Neutrophil (primary cell): ENCODE measurements around the gene RFC5.

Experiments
- H3K27ac ChIP-seq: fragments of 200-600 bp; sonication (generic); 2 replicates; pipeline ENCODE4 v1.5.1; 2016; ENCODE audit warnings: mild to moderate bottlenecking, moderate library complexity
- H3K27me3 ChIP-seq: fragments of 200-600 bp; sonication (generic); 2 replicates; pipeline ENCODE4 v1.6.0; 2016; ENCODE audit warnings: mild to moderate bottlenecking
- H3K36me3 ChIP-seq: fragments of 200-600 bp; sonication (generic); 2 replicates; pipeline ENCODE4 v1.5.1; 2017
- H3K4me1 ChIP-seq, 2 experiments: fragments of 200-600 bp in 1 of 2; sonication (generic) in 1 of 2; 1 replicate in 1 of 2; 2 replicates in 1 of 2; pipeline versions ENCODE4 v1.5.1 to v1.6.1; 2013 to 2016; ENCODE audit warnings: low read depth in 1 of 2, low read length in 1 of 2, mild to moderate bottlenecking in 1 of 2, moderate library complexity in 1 of 2; ENCODE audit not compliant: control insufficient read depth in 1 of 2, insufficient read depth in 1 of 2
- H3K4me3 ChIP-seq, 2 experiments: fragments of 200-600 bp in 1 of 2; sonication (generic) in 1 of 2; 1 replicate in 1 of 2; 2 replicates in 1 of 2; pipeline ENCODE4 v1.5.1; 2013 to 2016; ENCODE audit warnings: low read depth in 1 of 2, low read length in 1 of 2, mild to moderate bottlenecking in 1 of 2, moderate library complexity in 1 of 2
- H3K9me3 ChIP-seq: fragments of 200-600 bp; sonication (generic); 2 replicates; pipeline ENCODE4 v1.5.1; 2016
- TF ChIP-seq, protein P1 (sequence below): fragments of 200-600 bp; sonication (generic); IDR thresholded peaks from 2 replicates; pipeline ENCODE4 v1.5.1; 2016; ENCODE audit warnings: antibody characterized with exemption

Gene RFC5

GRCh38 chr12:118032188-118032587, 15.7 kb downstream of the RFC5 start:
- no peaks in the 10 kb centered on the region for H3K27me3 ChIP-seq
- no peak overlapping the region for H3K27ac ChIP-seq
- H3K36me3 ChIP-seq = peaks cover 96% of the 10 kb centered on the region
- no peaks in the 10 kb centered on the region for H3K4me1 ChIP-seq
- H3K9me3 ChIP-seq = no peaks in the 10 kb centered on the region
- H3K4me3 ChIP-seq = no peak overlapping the region
- TF ChIP-seq, protein P1, sequence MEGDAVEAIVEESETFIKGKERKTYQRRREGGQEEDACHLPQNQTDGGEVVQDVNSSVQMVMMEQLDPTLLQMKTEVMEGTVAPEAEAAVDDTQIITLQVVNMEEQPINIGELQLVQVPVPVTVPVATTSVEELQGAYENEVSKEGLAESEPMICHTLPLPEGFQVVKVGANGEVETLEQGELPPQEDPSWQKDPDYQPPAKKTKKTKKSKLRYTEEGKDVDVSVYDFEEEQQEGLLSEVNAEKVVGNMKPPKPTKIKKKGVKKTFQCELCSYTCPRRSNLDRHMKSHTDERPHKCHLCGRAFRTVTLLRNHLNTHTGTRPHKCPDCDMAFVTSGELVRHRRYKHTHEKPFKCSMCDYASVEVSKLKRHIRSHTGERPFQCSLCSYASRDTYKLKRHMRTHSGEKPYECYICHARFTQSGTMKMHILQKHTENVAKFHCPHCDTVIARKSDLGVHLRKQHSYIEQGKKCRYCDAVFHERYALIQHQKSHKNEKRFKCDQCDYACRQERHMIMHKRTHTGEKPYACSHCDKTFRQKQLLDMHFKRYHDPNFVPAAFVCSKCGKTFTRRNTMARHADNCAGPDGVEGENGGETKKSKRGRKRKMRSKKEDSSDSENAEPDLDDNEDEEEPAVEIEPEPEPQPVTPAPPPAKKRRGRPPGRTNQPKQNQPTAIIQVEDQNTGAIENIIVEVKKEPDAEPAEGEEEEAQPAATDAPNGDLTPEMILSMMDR = no peak

DNA sequence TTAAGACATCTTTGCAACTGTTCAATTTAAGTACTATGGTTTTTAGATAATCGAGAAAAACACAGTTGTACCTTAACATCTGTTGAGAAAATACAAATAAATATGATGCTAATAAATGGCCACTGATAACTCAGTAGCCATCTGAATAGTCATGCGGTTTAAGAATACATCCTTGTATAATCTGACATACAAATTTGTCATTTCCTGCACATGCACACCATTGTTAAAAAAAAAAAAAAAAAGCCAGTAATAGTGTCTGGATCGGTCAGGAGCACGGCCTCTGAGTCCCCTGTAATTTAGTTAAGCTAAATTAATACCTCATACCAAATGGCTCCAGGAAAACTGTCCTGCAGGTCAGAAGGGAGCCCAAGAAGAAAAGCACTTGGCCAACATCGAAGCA, 16.8 kb downstream of the RFC5 start:
- Histone ChIP-seq H3K4me1 (no peaks in the 10 kb centered on the region), H3K27ac (no peak overlapping the region), H3K4me3 (no peak overlapping the region), H3K9me3 (no peaks in the 10 kb centered on the region), H3K36me3 (peaks cover 91% of the 10 kb centered on the region), H3K27me3 (no peaks in the 10 kb centered on the region)
- TF ChIP-seq, protein P1 = no peak

- no peaks in the 10 kb centered on the region for H3K4me1 ChIP-seq
- H3K27ac ChIP-seq = no peak overlapping the region
- no peaks in the 10 kb centered on the region for H3K27me3 ChIP-seq
- H3K36me3 ChIP-seq = peaks cover 92% of the 10 kb centered on the region
- TF ChIP-seq, protein P1 = no peak
- H3K4me3 ChIP-seq = no peak overlapping the region
- H3K9me3 ChIP-seq = no peaks in the 10 kb centered on the region
These were observed 17.4 kb downstream of the RFC5 start for GRCh38 chr12:118033902-118034301.

DNA sequence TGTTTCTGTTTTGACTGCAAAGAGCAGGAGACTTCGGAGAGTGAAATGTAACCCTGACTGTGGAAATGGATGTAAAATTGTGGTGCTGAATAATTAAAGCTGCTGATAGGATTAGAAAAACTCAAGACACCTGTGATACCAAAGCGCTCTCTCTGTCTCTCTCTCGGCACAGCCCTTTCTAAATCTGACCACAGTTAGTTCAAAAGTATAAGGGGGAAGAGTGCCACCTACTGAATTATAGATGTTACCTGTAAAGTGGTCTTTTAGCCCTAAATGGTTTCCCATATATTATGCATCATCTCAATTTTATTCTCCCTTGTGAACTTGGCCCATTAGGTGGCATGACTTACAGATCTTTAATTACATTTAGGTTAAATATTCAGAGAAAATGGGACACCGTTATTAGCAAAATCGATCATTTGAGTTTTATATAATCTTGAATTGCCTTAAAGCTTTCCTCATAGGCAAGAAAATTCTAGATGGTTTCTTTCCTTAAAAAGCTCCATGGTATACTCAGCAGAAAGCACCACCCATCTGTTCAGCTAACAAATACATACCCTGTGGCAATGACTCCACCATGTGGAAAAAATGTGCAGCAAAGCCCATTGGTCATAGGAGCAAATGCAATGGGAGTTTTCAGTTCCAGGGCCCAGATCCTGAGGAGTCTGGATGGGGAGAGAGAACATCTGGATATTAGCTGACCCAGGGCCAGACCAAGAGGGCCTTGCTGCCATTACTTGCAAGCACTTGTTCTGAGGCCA, 18.1 kb downstream of the RFC5 start:
- Histone ChIP-seq H3K4me3 (no peak overlapping the region), H3K27ac (no peak overlapping the region), H3K9me3 (no peaks in the 10 kb centered on the region), H3K4me1 (no peaks in the 10 kb centered on the region), H3K36me3 (peaks cover 93% of the 10 kb centered on the region), H3K27me3 (no peaks in the 10 kb centered on the region)
- TF ChIP-seq, protein P1 = no peak

DNA sequence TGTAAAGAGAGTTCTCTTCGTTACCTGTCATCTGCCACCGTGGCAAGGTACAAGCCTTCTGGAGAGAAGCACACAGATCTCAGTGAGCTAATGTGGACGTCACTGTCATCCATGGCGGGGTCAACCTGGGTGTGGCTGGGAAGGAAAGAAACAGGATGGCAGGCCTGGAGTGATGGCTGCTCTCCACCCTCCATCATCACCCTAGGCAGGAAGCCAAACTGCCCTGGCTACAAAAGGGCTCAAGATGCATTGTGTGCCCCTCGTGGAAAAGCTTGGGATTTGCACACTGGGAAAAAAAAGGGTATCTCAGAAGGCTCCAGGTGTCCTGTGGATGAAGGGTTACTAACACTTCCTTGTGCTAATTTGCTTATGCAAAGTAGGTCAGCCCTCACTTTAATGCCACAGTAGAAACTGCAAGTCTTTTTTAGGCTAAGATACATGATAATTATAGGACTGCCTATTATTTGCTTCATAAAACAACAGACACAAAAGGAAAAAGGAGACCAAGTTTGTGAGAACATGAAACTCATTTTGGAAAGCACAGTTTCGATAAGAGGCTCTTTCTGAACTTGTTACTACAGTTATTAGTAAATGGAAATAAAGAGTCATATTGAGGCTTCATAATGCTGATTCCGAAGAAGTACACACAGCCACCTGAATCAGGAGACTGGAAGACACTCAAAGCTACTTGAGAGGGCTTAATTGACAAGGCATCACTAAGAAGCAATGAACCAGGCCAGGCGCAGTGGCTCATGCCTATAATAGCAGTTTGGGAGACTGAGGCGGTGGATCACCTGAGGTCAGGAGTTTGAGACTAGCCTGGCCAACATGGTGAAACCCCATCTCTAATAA, 18.9 kb downstream of the RFC5 start:
- H3K27ac ChIP-seq = no peak overlapping the region
- H3K36me3 ChIP-seq = peaks cover 94% of the 10 kb centered on the region
- TF ChIP-seq, protein P1 = no peak
- no peaks in the 10 kb centered on the region for H3K27me3 ChIP-seq
- no peak overlapping the region for H3K4me3 ChIP-seq
- no peaks in the 10 kb centered on the region for H3K9me3 ChIP-seq
- H3K4me1 ChIP-seq = no peaks in the 10 kb centered on the region
